H1 (cell line): ENCODE data around the gene MOG. TPM values are rescaled to one million over a fixed set of nuclear protein-coding genes. Genes with fewer than 3 reads are reported as not detected.

Experiments used
- CTCF ChIA-PET: fragments of 300-600 bp; sonication (Branson Sonifier 250); formaldehyde crosslinking; loops from one replicate; lab custom pipeline; 2021; ENCODE audit not compliant: partially characterized antibody; lab: Charles Lee
- POLR2A ChIA-PET: fragments of 300-600 bp; sonication (Branson Sonifier 250); formaldehyde crosslinking; loops from one replicate; lab custom pipeline; 2021; ENCODE audit warnings: inconsistent platforms; ENCODE audit not compliant: partially characterized antibody; lab: Charles Lee
- DNase-seq, 2 experiments: peaks; one replicate each; pipeline versions ENCODE4 v3.0.0 to v3.0.0-alpha.2; 2010 to 2022; ENCODE audit warnings: low spot score in 2 of 2, low read depth in 1 of 2, mixed read lengths in 1 of 2
- FAIRE-seq: peaks from 2 replicates; lab custom pipeline; 2011; peaks lifted over from hg19 to GRCh38; lab: Jason Lieb, UNC
- H2AFZ ChIP-seq: 2 replicates; pipeline ENCODE4 v1.8.1; 2012; ENCODE audit warnings: low read length, inconsistent platforms
- H2AK5ac ChIP-seq: 2 replicates; pipeline ENCODE4 v1.6.1; 2013; ENCODE audit warnings: low read depth, low read length
- H2BK120ac ChIP-seq: replicated peaks from 2 replicates; pipeline ENCODE3; 2013; ENCODE audit warnings: low read depth, low read length, inconsistent platforms
- H2BK12ac ChIP-seq: 2 replicates; pipeline ENCODE4 v1.6.1; 2013; ENCODE audit warnings: low read depth, low read length
- H2BK15ac ChIP-seq: 2 replicates; pipeline ENCODE4 v1.6.1; 2013; ENCODE audit warnings: low read length
- H2BK20ac ChIP-seq: 2 replicates; pipeline ENCODE4 v1.6.1; 2013; ENCODE audit warnings: low read length
- H2BK5ac ChIP-seq: 2 replicates; pipeline ENCODE4 v1.6.1; 2013; ENCODE audit warnings: low read depth, low read length
- H3K14ac ChIP-seq: 2 replicates; pipeline ENCODE4 v1.6.1; 2013; ENCODE audit warnings: inconsistent platforms; ENCODE audit not compliant: insufficient read length
- H3K18ac ChIP-seq: 2 replicates; pipeline ENCODE4 v1.6.1; 2013; ENCODE audit warnings: low read length; ENCODE audit errors: extremely low read depth
- H3K23ac ChIP-seq: 2 replicates; pipeline ENCODE4 v1.6.1; 2013; ENCODE audit warnings: inconsistent platforms; ENCODE audit not compliant: insufficient read length
- H3K23me2 ChIP-seq: 2 replicates; pipeline ENCODE4 v1.6.1; 2013; ENCODE audit warnings: low read depth, low read length
- H3K27ac ChIP-seq: 2 replicates; pipeline ENCODE4 v1.6.1; 2011; ENCODE audit warnings: low read depth, low read length, inconsistent platforms
- H3K27me3 ChIP-seq, 4 experiments: replicated peaks in 1 of 4; 1 replicate in 1 of 4; 2 replicates in 3 of 4; pipeline versions ENCODE4 v1.6.1 to v1.8.1; 2011 to 2013; ENCODE audit warnings: low read length in 3 of 4, mild to moderate bottlenecking in 3 of 4, inconsistent platforms in 2 of 4, mixed read lengths in 2 of 4, moderate library complexity in 1 of 4; ENCODE audit not compliant: control insufficient read depth in 3 of 4, insufficient read depth in 3 of 4; ENCODE audit errors: extremely low read depth in 1 of 4
- H3K36me3 ChIP-seq, 4 experiments: 2 replicates each; pipeline versions ENCODE4 v1.6.1 to v1.8.1; 2011 to 2013; ENCODE audit warnings: mild to moderate bottlenecking in 4 of 4, low read length in 3 of 4, moderate library complexity in 2 of 4, control low read depth in 1 of 4, inconsistent platforms in 1 of 4; ENCODE audit not compliant: insufficient read depth in 4 of 4, control insufficient read depth in 2 of 4
- H3K4ac ChIP-seq: replicated peaks from 2 replicates; pipeline ENCODE3; 2013; ENCODE audit warnings: low read length, low read depth, mixed read lengths, inconsistent platforms; ENCODE audit not compliant: insufficient read length
- H3K4me1 ChIP-seq, 4 experiments: replicated peaks in 1 of 4; 1 replicate in 1 of 4; 2 replicates in 3 of 4; pipeline versions ENCODE4 v1.6.1 to v1.8.1; 2011 to 2013; ENCODE audit warnings: low read length in 3 of 4, inconsistent platforms in 2 of 4, mixed read lengths in 1 of 4; ENCODE audit not compliant: insufficient read depth in 4 of 4, control insufficient read depth in 3 of 4
- H3K4me2 ChIP-seq, 2 experiments: 2 replicates each; pipeline versions ENCODE4 v1.6.1 to v1.8.1; 2011 to 2013; ENCODE audit warnings: low read depth in 2 of 2, low read length in 2 of 2, control low read depth in 1 of 2, inconsistent platforms in 1 of 2, mild to moderate bottlenecking in 1 of 2; ENCODE audit not compliant: insufficient read depth in 1 of 2
- H3K4me3 ChIP-seq, 4 experiments: fragments of 200-600, 300-600 bp in 1 of 4; sonication (generic), shearing (Covaris generic), sonication (Bioruptor Twin) in 1 of 4; 2 replicates each; pipeline versions ENCODE4 v1.5.1 to v1.8.1; 2011 to 2016; ENCODE audit warnings: low read length in 4 of 4, low read depth in 3 of 4, control low read depth in 2 of 4, inconsistent platforms in 2 of 4, mild to moderate bottlenecking in 2 of 4, mixed read lengths in 1 of 4, moderate library complexity in 1 of 4; ENCODE audit not compliant: insufficient read depth in 2 of 4; ENCODE audit errors: extremely low read depth in 1 of 4
- H3K56ac ChIP-seq: replicated peaks from 2 replicates; pipeline ENCODE3; 2013; ENCODE audit warnings: low read depth, mild to moderate bottlenecking, mixed read lengths, low read length, inconsistent platforms; ENCODE audit not compliant: insufficient read length
- H3K79me1 ChIP-seq: 2 replicates; pipeline ENCODE4 v1.6.1; 2013; ENCODE audit warnings: low read depth, low read length, control low read depth
- H3K79me2 ChIP-seq, 2 experiments: 2 replicates each; pipeline versions ENCODE4 v1.6.1 to v1.8.1; 2012 to 2013; ENCODE audit warnings: low read length in 2 of 2, mild to moderate bottlenecking in 2 of 2, inconsistent platforms in 1 of 2; ENCODE audit not compliant: insufficient read depth in 2 of 2, control insufficient read depth in 1 of 2
- H3K9ac ChIP-seq, 4 experiments: replicated peaks in 1 of 4; 1 replicate in 1 of 4; 2 replicates in 3 of 4; pipeline versions ENCODE4 v1.6.1 to v1.8.1; 2011 to 2013; ENCODE audit warnings: low read depth in 3 of 4, low read length in 3 of 4, control low read depth in 2 of 4, mild to moderate bottlenecking in 2 of 4, moderate library complexity in 2 of 4, inconsistent platforms in 1 of 4; ENCODE audit errors: extremely low read depth in 1 of 4
- H3K9me3 ChIP-seq, 2 experiments: 2 replicates each; pipeline versions ENCODE4 v1.6.1 to v1.8.1; 2012 to 2013; ENCODE audit warnings: mild to moderate bottlenecking in 2 of 2, moderate library complexity in 2 of 2, control low read depth in 1 of 2, inconsistent platforms in 1 of 2, low read depth in 1 of 2, low read length in 1 of 2, mixed read lengths in 1 of 2; ENCODE audit not compliant: insufficient read depth in 2 of 2
- H4K20me1 ChIP-seq, 2 experiments: replicated peaks in 1 of 2; 2 replicates each; pipeline versions ENCODE3 to v1.8.1; 2011 to 2013; ENCODE audit warnings: inconsistent platforms in 2 of 2, low read length in 2 of 2, mild to moderate bottlenecking in 1 of 2; ENCODE audit not compliant: insufficient read depth in 2 of 2, control insufficient read depth in 1 of 2
- H4K5ac ChIP-seq: 2 replicates; pipeline ENCODE4 v1.6.1; 2013; ENCODE audit warnings: low read length, low read depth, mixed read lengths, inconsistent platforms; ENCODE audit not compliant: insufficient read length
- H4K8ac ChIP-seq: 2 replicates; pipeline ENCODE4 v1.8.0; 2013; ENCODE audit warnings: mild to moderate bottlenecking, moderate library complexity, low read length, inconsistent platforms; ENCODE audit not compliant: insufficient read depth; ENCODE audit errors: extremely low read depth
- H4K91ac ChIP-seq: replicated peaks from 2 replicates; pipeline ENCODE3; 2013; ENCODE audit warnings: low read length, mixed read lengths, inconsistent platforms; ENCODE audit not compliant: insufficient read length
- CHD1 ChIP-seq: IDR thresholded peaks from 2 replicates; pipeline ENCODE4 v1.6.1; 2012; ENCODE audit warnings: low read depth, low read length, improper control_type of control experiment
- CHD2 ChIP-seq: IDR thresholded peaks from 2 replicates; pipeline ENCODE4 v1.6.1; 2012; ENCODE audit warnings: low read length, improper control_type of control experiment
- EGR1 ChIP-seq: IDR thresholded peaks from 2 replicates; pipeline ENCODE4 v1.6.1; 2011; ENCODE audit warnings: low read depth, low read length, borderline replicate concordance
- HDAC2 ChIP-seq, 2 experiments: fragments of 300-600 bp in 1 of 2; sonication (generic) in 1 of 2; IDR thresholded peaks; 2 replicates each; pipeline ENCODE4 v1.6.1; 2011 to 2012; ENCODE audit warnings: low read depth in 2 of 2, low read length in 2 of 2, mild to moderate bottlenecking in 2 of 2, moderate library complexity in 2 of 2, borderline replicate concordance in 1 of 2, inconsistent platforms in 1 of 2
- RBBP5 ChIP-seq: IDR thresholded peaks from 2 replicates; pipeline ENCODE4 v1.7.1; 2012; ENCODE audit warnings: low read depth, mild to moderate bottlenecking, inconsistent platforms, low read length, moderate library complexity, borderline replicate concordance
- RFX5 ChIP-seq: IDR thresholded peaks from 2 replicates; pipeline ENCODE4 v1.6.1; 2011; ENCODE audit warnings: low read depth, low read length, improper control_type of control experiment, borderline replicate concordance
- SIN3A ChIP-seq, 2 experiments: IDR thresholded peaks in 1 of 2; conservative IDR thresholded peaks in 1 of 2; 2 replicates each; pipeline ENCODE4 v1.6.1; 2011 to 2012; ENCODE audit warnings: low read length in 2 of 2, improper control_type of control experiment in 1 of 2, low read depth in 1 of 2, mild to moderate bottlenecking in 1 of 2
- SP2 ChIP-seq: IDR thresholded peaks from 2 replicates; pipeline ENCODE4 v1.6.1; 2012; ENCODE audit warnings: mild to moderate bottlenecking, low read length, inconsistent platforms
- TEAD4 ChIP-seq: IDR thresholded peaks from 2 replicates; pipeline ENCODE4 v1.6.1; 2012; ENCODE audit warnings: low read depth, low read length, inconsistent platforms, mixed read lengths
- WGBS, 2 experiments: shearing (Covaris generic) in 1 of 2; methylation state at CpG; one replicate each; pipeline versions ENCODE4 v1.1.6 to v1.1.7; 2013 to 2015; ENCODE audit warnings: low lambda C conversion rate in 2 of 2, mixed read lengths in 2 of 2, inconsistent platforms in 1 of 2, low coverage in 1 of 2, missing lambda C conversion rate in 1 of 2; ENCODE audit not compliant: insufficient replicate concordance in 2 of 2, insufficient coverage in 1 of 2, insufficient read length in 1 of 2; ENCODE audit errors: extremely low coverage in 1 of 2, missing lambda C conversion rate in 1 of 2; 5-methylcytosine and 5-hydroxymethylcytosine counted together
- polyA plus RNA-seq, 7 experiments: library from polyadenylated mRNA; depleted of rRNA in 3 of 7; stranded (reverse) in 5 of 7; unstranded in 2 of 7; fragments of >200 nt in 5 of 7; fragments of 200-250 nt in 2 of 7; gene quantifications; 1 replicate in 5 of 7; 2 replicates in 1 of 7; 4 replicates in 1 of 7; pipeline versions ENCODE4 v1.2.1 to v1.2.3, GENCODE V29; 2011 to 2013; ENCODE audit warnings: missing spikeins in 2 of 7, mixed read lengths in 2 of 7
- total RNA-seq: library from RNA; stranded (reverse); fragmentation: NEBNext Ultra II Directional; extraction: Animal tissue kit (Norgen Biotek cat#: 25700); gene quantifications from 2 replicates; pipeline ENCODE4 v1.2.1, GENCODE V29; 2021
- TF ChIP-seq, protein P1 (sequence below): IDR thresholded peaks from 2 replicates; pipeline ENCODE4 v1.6.1; 2012; ENCODE audit warnings: inconsistent platforms

MOG gene
- total and polyA plus RNA-seq, 2 of the 8 experiments (the other 6 are each of a cell fraction or from before 2014, with no cell fraction given), result 0.17 to 0.86 TPM

DNA sequence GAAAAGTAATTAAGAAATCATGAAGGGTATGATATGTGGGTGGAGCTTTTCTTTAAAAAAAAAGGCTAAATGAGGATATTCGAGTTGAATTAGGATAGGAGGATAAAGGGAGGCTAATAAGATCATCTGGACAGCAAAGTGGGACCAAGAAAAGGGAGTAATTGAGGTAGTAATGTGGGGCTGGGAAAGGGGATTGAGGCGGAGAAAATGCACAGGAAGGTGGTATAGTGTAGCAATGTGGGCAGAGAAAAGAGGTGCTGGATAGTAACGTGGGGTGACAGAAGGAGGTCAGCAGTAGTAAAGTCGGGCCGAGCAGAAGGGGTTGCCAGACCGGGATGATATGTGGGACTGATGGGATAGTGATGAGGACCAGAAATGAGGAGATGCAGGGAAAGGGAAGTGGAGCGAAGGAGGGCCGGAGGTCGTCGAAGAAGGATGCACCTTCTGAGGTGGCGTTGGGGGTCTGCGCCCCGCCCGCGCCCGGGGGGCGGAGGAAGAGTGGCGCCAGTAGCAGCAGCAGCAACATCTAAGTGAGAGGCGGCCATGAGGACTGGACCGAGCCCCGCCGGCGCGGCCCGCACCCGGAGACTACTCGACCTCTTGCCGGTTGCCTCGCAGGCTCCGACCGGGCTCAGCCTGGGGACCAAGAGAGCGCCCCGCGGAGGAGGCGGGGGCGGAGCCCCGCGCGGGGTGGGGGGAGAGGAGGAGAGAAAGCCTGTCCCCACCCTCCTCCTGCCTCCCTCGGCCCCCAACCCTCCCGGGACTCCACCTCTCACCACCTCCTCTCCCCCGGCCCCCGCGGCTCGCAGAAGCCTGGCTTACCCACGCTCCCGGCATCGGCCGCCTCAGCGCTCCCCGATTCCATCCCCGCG is 24.8 kb upstream of the MOG start:
- H3K4ac ChIP-seq, result peak overlapping the region; percentile 55
- DNase-seq (peak in 1 of 2 experiments; percentile 81), FAIRE-seq (no peak)
- no peaks in the 10 kb centered on the region for H3K9me3 ChIP-seq
- H3K36me3 ChIP-seq, result no peaks in the 10 kb centered on the region; a peak in 1 of 8 replicates
- H3K4me3 ChIP-seq, result peak overlapping the region; percentile 67 to 84 (median 70)
- H4K8ac ChIP-seq, result no peak overlapping the region
- H3K23ac ChIP-seq, result no peak overlapping the region
- WGBS, 2 experiments, result 0% methylated on average over 18 of the region's 53 CpGs; no CpG with 5 or more reads in 1 of the 2 experiments
- H2BK120ac ChIP-seq, result no peak overlapping the region
- H4K20me1 ChIP-seq, result peaks cover 0 to 8% of the 10 kb centered on the region in 2 experiments
- ChIA-PET CTCF (interaction anchor here (2.1 to 33.1 kb wide), 3 partner anchors 24 to 65 kb away, joined by 8 to 658 read pairs (median 8); partner anchors contain the start of gene MOG), POLR2A (interaction anchor here (0.6 to 2.0 kb wide), 12 partner anchors 8 to 333 kb away, joined by 3 to 19 read pairs (median 6); no protein-coding TSS in a partner anchor)
- no peak overlapping the region for H3K56ac ChIP-seq
- peaks cover 3 to 44% of the 10 kb centered on the region in 2 experiments; a peak in 3 of 4 replicates for H3K79me2 ChIP-seq
- no peak overlapping the region; the same call in 1 of the 2 replicates for H2BK12ac ChIP-seq
- H2AFZ ChIP-seq, result no peak overlapping the region
- peaks cover 32% of the 10 kb centered on the region for H3K23me2 ChIP-seq
- no peak overlapping the region for H2BK20ac ChIP-seq
- H3K27me3 ChIP-seq, result no peaks in the 10 kb centered on the region
- no peak overlapping the region for H3K27ac ChIP-seq
- peak overlapping the region; percentile 83 for H3K18ac ChIP-seq
- H2BK5ac ChIP-seq, result peak overlapping the region; percentile 81; the same call in 1 of the 2 replicates
- H2AK5ac ChIP-seq, result peak overlapping the region; percentile 53; the same call in 1 of the 2 replicates
- H3K4me1 ChIP-seq, result peaks cover 4 to 23% (median 14%) of the 10 kb centered on the region in 4 experiments
- no peak overlapping the region for H4K5ac ChIP-seq
- H4K91ac ChIP-seq, result peak overlapping the region; percentile 49
- H3K9ac ChIP-seq, result peak overlapping the region in 3 of 4 experiments; percentile 14 to 62 (median 26); a peak in 2 of 7 replicates
- no peak overlapping the region for H3K14ac ChIP-seq
- H3K4me2 ChIP-seq, result peak overlapping the region; percentile 93
- H3K79me1 ChIP-seq, result 0 out of 2 replicates have a peak, but pooled peaks cover 2% of the 10 kb centered on the region
- peak overlapping the region; percentile 81; the same call in 1 of the 2 replicates for H2BK15ac ChIP-seq
- TF ChIP-seq HDAC2 (IDR thresholded peaks at IDR 0.05; ENCODE audit: borderline replicate concordance in 1 of 2, low read depth in 2 of 2, low read length in 2 of 2), result no peak
- TF ChIP-seq TEAD4, result no peak
- TF ChIP-seq, protein P1, sequence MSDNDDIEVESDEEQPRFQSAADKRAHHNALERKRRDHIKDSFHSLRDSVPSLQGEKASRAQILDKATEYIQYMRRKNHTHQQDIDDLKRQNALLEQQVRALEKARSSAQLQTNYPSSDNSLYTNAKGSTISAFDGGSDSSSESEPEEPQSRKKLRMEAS, result no peak
- TF ChIP-seq CHD1, result no peak
- TF ChIP-seq RBBP5, result no peak; the same call in 1 of the 2 replicates
- peak; percentile 73; the same call in 1 of the 2 replicates for TF ChIP-seq EGR1
- no peak for TF ChIP-seq SP2
- no peak for TF ChIP-seq CHD2
- TF ChIP-seq RFX5, result no peak
- 0 out of 4 replicates have a peak, but pooled peaks have one; percentile 43 to 53 for TF ChIP-seq SIN3A (conservative IDR thresholded peaks at IDR 0.05 in 1 of 2, IDR thresholded peaks at IDR 0.05 in 1 of 2; ENCODE audit: low read depth in 1 of 2, low read length in 2 of 2)
